ENCODE measurements around the gene TTC7B. TPM values are rescaled to one million over a fixed set of nuclear protein-coding genes. Genes with fewer than 3 reads are reported as not detected.

The TTC7B gene
- total and polyA plus RNA-seq, 2 of the 8 experiments (the other 6 are each of a cell fraction or from before 2014, with no cell fraction given), result 23.7 to 34.0 TPM

DNA sequence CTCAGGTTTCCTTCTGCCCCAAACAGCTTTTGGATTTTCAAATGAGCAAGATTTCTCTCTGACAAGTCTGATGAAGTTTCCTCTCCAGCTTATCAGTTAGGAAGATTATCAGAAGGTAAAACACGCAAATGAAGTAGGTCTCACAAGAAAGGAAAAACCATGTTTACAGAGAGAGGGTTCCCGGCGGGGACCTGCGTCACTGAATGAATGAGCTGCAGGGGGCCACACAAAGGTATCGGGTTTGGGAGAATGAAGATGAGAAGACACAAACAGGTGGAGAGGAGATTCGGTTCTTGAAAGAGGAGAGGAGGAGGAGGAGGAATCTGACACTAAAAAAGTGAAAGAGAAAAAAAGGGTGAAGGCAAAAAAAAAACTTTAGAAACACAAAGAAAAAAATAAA lies 210.8 kb downstream of the TTC7B start (continued):
- TF ChIP-seq CHD7 (IDR thresholded peaks at IDR 0.05; ENCODE audit: insufficient replicate concordance, low read length), result peak; percentile 37
- no peak for TF ChIP-seq BRCA1 (IDR thresholded peaks at IDR 0.05; ENCODE audit: low read depth, low read length)
- peak in 1 of 2 experiments; percentile 85; a peak in 1 of 3 replicates for TF ChIP-seq EP300 (IDR thresholded peaks at IDR 0.05; ENCODE audit: borderline replicate concordance in 1 of 2, low read depth in 2 of 2, low read length in 2 of 2)
- TF ChIP-seq CREB1 (IDR thresholded peaks at IDR 0.05), result peak; percentile 80
